ENCODE measurements around the gene DENND2A. TPM values are rescaled to one million over a fixed set of nuclear protein-coding genes. Genes with fewer than 3 reads are reported as not detected.

DENND2A gene
- total RNA-seq, 1 experiment from 2014 or later: 0.49 TPM

GRCh38 chr7:140673063-140673773 lies 32.6 kb upstream of the DENND2A start:
- Histone ChIP-seq H3K27me3 (replicated peaks; ENCODE audit: insufficient read depth, low read depth, low read length, poor library complexity) (no peaks in the 10 kb centered on the region), H3K36me3 (ENCODE audit: insufficient read depth, low read length, poor library complexity, severe bottlenecking) (no peaks in the 10 kb centered on the region), H3K4me3 (ENCODE audit: low read depth, low read length, poor library complexity, severe bottlenecking) (peak overlapping the region; percentile 77), H3K27ac (ENCODE audit: low read depth, low read length, poor library complexity, severe bottlenecking) (peak overlapping the region; percentile 67), H3K4me1 (ENCODE audit: insufficient read depth, low read length, poor library complexity, severe bottlenecking) (peaks cover 12% of the 10 kb centered on the region), H3K9me3 (ENCODE audit: low read depth, low read length, poor library complexity, severe bottlenecking) (no peaks in the 10 kb centered on the region)
- DNase-seq (ENCODE audit: low spot score): peak; percentile 31
- TF ChIP-seq EZH2 (IDR thresholded peaks at IDR 0.05; ENCODE audit: borderline replicate concordance, low read depth, low read length, poor library complexity, severe bottlenecking): no peak
- CTCF ChIA-PET: interaction anchor here (0.7 kb wide), 1 partner anchor 25 kb away, joined by 3 read pairs; no protein-coding TSS in a partner anchor
- POLR2A ChIA-PET (ENCODE audit: low non-redundant PET): no interaction called here
- intact Hi-C loops (cut with micrococcal nuclease; ENCODE audit: unreplicated experiment): no loop called here
- BruUV-seq (replicated peaks): no TSS peak

DNA sequence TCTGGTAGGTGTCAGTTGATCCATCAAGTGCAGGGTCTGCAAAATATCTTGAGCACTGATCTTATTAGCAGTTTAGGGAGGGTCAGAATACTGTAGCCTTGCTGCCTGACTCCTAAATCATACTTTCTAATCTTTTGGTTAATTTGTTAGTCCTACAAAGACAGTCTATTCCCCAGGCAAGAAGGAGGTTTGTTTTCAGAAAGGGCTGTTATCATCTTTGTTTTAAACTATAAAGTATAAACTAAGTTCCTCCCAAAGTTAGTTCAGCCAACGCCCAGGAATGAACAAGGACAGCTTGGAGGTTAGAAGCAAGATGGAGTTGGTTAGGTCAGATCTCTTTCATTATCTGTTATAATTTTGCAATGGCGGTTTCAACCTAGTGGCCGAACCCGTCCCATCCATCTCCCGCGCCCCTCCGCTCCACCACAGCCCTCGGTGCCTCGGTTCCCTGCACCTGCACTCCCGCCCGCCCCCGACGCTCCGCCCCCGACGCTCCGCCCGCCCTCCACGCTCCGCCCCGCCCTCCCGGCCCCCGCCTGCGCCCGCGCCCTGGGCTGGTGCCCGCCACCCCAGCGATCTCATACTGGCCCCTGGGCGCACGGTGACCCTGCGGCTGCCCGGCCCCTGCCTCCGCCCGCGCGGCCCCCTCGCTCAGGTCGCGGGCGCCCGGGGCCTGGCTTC lies 31.9 kb upstream of the DENND2A start, which contains the start of gene ADCK2:
Gene ADCK2 (plus strand): TSS at position 564 of the 681 bp plus-strand sequence. CDS start 386 bp downstream, outside the sequence.
- peak within 1 kb of the TSS; percentile 67 for H3K27ac ChIP-seq (ENCODE audit: low read depth, low read length, poor library complexity, severe bottlenecking)
- no TSS peak for BruUV-seq (replicated peaks)
- ChIA-PET POLR2A (ENCODE audit: low non-redundant PET) (no interaction called here), CTCF (no interaction called here)
- H3K36me3 ChIP-seq (ENCODE audit: insufficient read depth, low read length, poor library complexity, severe bottlenecking): no peaks in the 10 kb centered on the region
- H3K9me3 ChIP-seq (ENCODE audit: low read depth, low read length, poor library complexity, severe bottlenecking): no peaks in the 10 kb centered on the region
- H3K27me3 ChIP-seq (replicated peaks; ENCODE audit: insufficient read depth, low read depth, low read length, poor library complexity): no peaks in the 10 kb centered on the region
- no peak for TF ChIP-seq CTCF (conservative IDR thresholded peaks at IDR 0.05; ENCODE audit: low read depth, low read length)
- TF ChIP-seq EZH2 (IDR thresholded peaks at IDR 0.05; ENCODE audit: borderline replicate concordance, low read depth, low read length, poor library complexity, severe bottlenecking): no peak
- H3K4me1 ChIP-seq (ENCODE audit: insufficient read depth, low read length, poor library complexity, severe bottlenecking): peaks cover 12% of the 10 kb centered on the region
- peak; percentile 35 for DNase-seq (ENCODE audit: low spot score)
- H3K4me3 ChIP-seq (ENCODE audit: low read depth, low read length, poor library complexity, severe bottlenecking): peak within 1 kb of the TSS; percentile 77
- intact Hi-C loops (cut with micrococcal nuclease; ENCODE audit: unreplicated experiment): no loop called here

GRCh38 chr7:140671966-140672365 lies 31.4 kb upstream of the DENND2A start:
- ChIA-PET CTCF (no interaction called here), POLR2A (ENCODE audit: low non-redundant PET) (no interaction called here)
- H3K27ac ChIP-seq (ENCODE audit: low read depth, low read length, poor library complexity, severe bottlenecking): no peak overlapping the region
- intact Hi-C loops (cut with micrococcal nuclease; ENCODE audit: unreplicated experiment): no loop called here
- H3K36me3 ChIP-seq (ENCODE audit: insufficient read depth, low read length, poor library complexity, severe bottlenecking): no peaks in the 10 kb centered on the region
- H3K27me3 ChIP-seq (replicated peaks; ENCODE audit: insufficient read depth, low read depth, low read length, poor library complexity): no peaks in the 10 kb centered on the region
- peaks cover 12% of the 10 kb centered on the region for H3K4me1 ChIP-seq (ENCODE audit: insufficient read depth, low read length, poor library complexity, severe bottlenecking)
- BruUV-seq (replicated peaks): no TSS peak
- TF ChIP-seq CTCF (conservative IDR thresholded peaks at IDR 0.05; ENCODE audit: low read depth, low read length) (no peak), EZH2 (IDR thresholded peaks at IDR 0.05; ENCODE audit: borderline replicate concordance, low read depth, low read length, poor library complexity, severe bottlenecking) (no peak)
- peak overlapping the region; percentile 77 for H3K4me3 ChIP-seq (ENCODE audit: low read depth, low read length, poor library complexity, severe bottlenecking)
- DNase-seq (ENCODE audit: low spot score): no peak
- no peaks in the 10 kb centered on the region for H3K9me3 ChIP-seq (ENCODE audit: low read depth, low read length, poor library complexity, severe bottlenecking)
